ENCODE data around the gene KLC1. TPM values are rescaled to one million over a fixed set of nuclear protein-coding genes. Genes with fewer than 3 reads are reported as not detected.

KLC1 gene
- total RNA-seq, 1 donor from 2014 or later: 238 TPM

GRCh38 chr14:103680491-103681231, 51.6 kb downstream of the KLC1 start:
- Mint-ChIP-seq H3K4me1 (ENCODE audit: low read depth, unreplicated experiment) (no peaks in the 10 kb centered on the region), H3K9me3 (ENCODE audit: unreplicated experiment) (no peaks in the 10 kb centered on the region), H3K36me3 (ENCODE audit: low read depth, unreplicated experiment) (peaks cover 12% of the 10 kb centered on the region), H3K4me3 (ENCODE audit: unreplicated experiment) (no peak overlapping the region), H3K27ac (ENCODE audit: unreplicated experiment) (no peak overlapping the region), H3K27me3 (ENCODE audit: low read depth, unreplicated experiment) (no peaks in the 10 kb centered on the region)
- no peak overlapping the region for H3K9ac ChIP-seq (ENCODE audit: low read length)
- H3K9me3 ChIP-seq (ENCODE audit: insufficient read depth, low read depth, low read length): no peaks in the 10 kb centered on the region
- H3K4me3 ChIP-seq (ENCODE audit: insufficient read depth, low read depth, low read length): no peak overlapping the region
- no peak for TF ChIP-seq CTCF (IDR thresholded peaks at IDR 0.05; ENCODE audit: insufficient read depth, low read depth, low read length)
- no peak for TF ChIP-seq EZH2 (IDR thresholded peaks at IDR 0.05; ENCODE audit: insufficient read depth, low read length)
- peaks cover 78% of the 10 kb centered on the region for H3K36me3 ChIP-seq (ENCODE audit: insufficient read depth, low read length)
- FAIRE-seq (no peak), DNase-seq (ENCODE audit: low read depth) (no peak)
- H4K20me1 ChIP-seq (ENCODE audit: insufficient read depth, low read length): peaks cover 68% of the 10 kb centered on the region
- H3K27me3 ChIP-seq (ENCODE audit: insufficient read depth, low read length): no peaks in the 10 kb centered on the region
- H3K79me2 ChIP-seq (ENCODE audit: insufficient read depth, low read length): peaks cover 53% of the 10 kb centered on the region
- H3K27ac ChIP-seq (ENCODE audit: low read depth, low read length): no peak overlapping the region
- no peak overlapping the region for H2AFZ ChIP-seq (ENCODE audit: low read depth, low read length)
- no peak overlapping the region for H3K4me2 ChIP-seq (ENCODE audit: low read length)
- no peaks in the 10 kb centered on the region for H3K4me1 ChIP-seq (ENCODE audit: insufficient read depth, low read length)

GRCh38 chr14:103683139-103683538, 54.1 kb downstream of the KLC1 start:
- Histone ChIP-seq H3K9ac (ENCODE audit: low read length) (no peak overlapping the region), H3K79me2 (ENCODE audit: insufficient read depth, low read length) (peaks cover 68% of the 10 kb centered on the region), H3K9me3 (ENCODE audit: insufficient read depth, low read depth, low read length) (no peaks in the 10 kb centered on the region), H3K36me3 (ENCODE audit: insufficient read depth, low read length) (peaks cover 73% of the 10 kb centered on the region), H3K4me1 (ENCODE audit: insufficient read depth, low read length) (peaks cover 7% of the 10 kb centered on the region), H3K27me3 (ENCODE audit: insufficient read depth, low read length) (no peaks in the 10 kb centered on the region), H3K4me3 (ENCODE audit: insufficient read depth, low read depth, low read length) (no peak overlapping the region), H3K27ac (ENCODE audit: low read depth, low read length) (no peak overlapping the region), H2AFZ (ENCODE audit: low read depth, low read length) (no peak overlapping the region), H4K20me1 (ENCODE audit: insufficient read depth, low read length) (peaks cover 72% of the 10 kb centered on the region), H3K4me2 (ENCODE audit: low read length) (no peak overlapping the region)
- Mint-ChIP-seq H3K27ac (ENCODE audit: unreplicated experiment) (no peak overlapping the region), H3K4me1 (ENCODE audit: low read depth, unreplicated experiment) (no peaks in the 10 kb centered on the region), H3K4me3 (ENCODE audit: unreplicated experiment) (no peak overlapping the region), H3K27me3 (ENCODE audit: low read depth, unreplicated experiment) (no peaks in the 10 kb centered on the region), H3K36me3 (ENCODE audit: low read depth, unreplicated experiment) (peaks cover 4% of the 10 kb centered on the region), H3K9me3 (ENCODE audit: unreplicated experiment) (no peaks in the 10 kb centered on the region)
- DNase-seq (ENCODE audit: low read depth) (no peak), FAIRE-seq (no peak)
- TF ChIP-seq EZH2 (IDR thresholded peaks at IDR 0.05; ENCODE audit: insufficient read depth, low read length): no peak
- TF ChIP-seq CTCF (IDR thresholded peaks at IDR 0.05; ENCODE audit: insufficient read depth, low read depth, low read length): no peak

- peaks cover 18% of the 10 kb centered on the region for H3K4me1 ChIP-seq (ENCODE audit: insufficient read depth, low read length)
- no peak overlapping the region for H3K4me3 ChIP-seq (ENCODE audit: insufficient read depth, low read depth, low read length)
- DNase-seq (ENCODE audit: low read depth) (no peak), FAIRE-seq (no peak)
- H3K36me3 ChIP-seq (ENCODE audit: insufficient read depth, low read length): peaks cover 63% of the 10 kb centered on the region
- H3K9me3 Mint-ChIP-seq (ENCODE audit: unreplicated experiment): no peaks in the 10 kb centered on the region
- no peaks in the 10 kb centered on the region for H3K27me3 ChIP-seq (ENCODE audit: insufficient read depth, low read length)
- H2AFZ ChIP-seq (ENCODE audit: low read depth, low read length): no peak overlapping the region
- H3K36me3 Mint-ChIP-seq (ENCODE audit: low read depth, unreplicated experiment): peaks cover 2% of the 10 kb centered on the region
- H3K27ac ChIP-seq (ENCODE audit: low read depth, low read length): no peak overlapping the region
- H3K27me3 Mint-ChIP-seq (ENCODE audit: low read depth, unreplicated experiment): no peaks in the 10 kb centered on the region
- H3K4me3 Mint-ChIP-seq (ENCODE audit: unreplicated experiment): no peak overlapping the region
- peaks cover 64% of the 10 kb centered on the region for H3K79me2 ChIP-seq (ENCODE audit: insufficient read depth, low read length)
- no peak overlapping the region for H3K9ac ChIP-seq (ENCODE audit: low read length)
- H3K27ac Mint-ChIP-seq (ENCODE audit: unreplicated experiment): peak overlapping the region; percentile 36
- H4K20me1 ChIP-seq (ENCODE audit: insufficient read depth, low read length): peaks cover 76% of the 10 kb centered on the region
- TF ChIP-seq CTCF (IDR thresholded peaks at IDR 0.05; ENCODE audit: insufficient read depth, low read depth, low read length): no peak
- no peak for TF ChIP-seq EZH2 (IDR thresholded peaks at IDR 0.05; ENCODE audit: insufficient read depth, low read length)
- no peaks in the 10 kb centered on the region for H3K9me3 ChIP-seq (ENCODE audit: insufficient read depth, low read depth, low read length)
- peaks cover 7% of the 10 kb centered on the region for H3K4me1 Mint-ChIP-seq (ENCODE audit: low read depth, unreplicated experiment)
- no peak overlapping the region for H3K4me2 ChIP-seq (ENCODE audit: low read length)
Measured at GRCh38 chr14:103684471-103684870, 55.5 kb downstream of the KLC1 start.
